ENCODE data around the gene BACH2.
"Not testable (repeated sequence)": the region's sequence is repeated elsewhere in the genome, so short reads cannot be mapped to it uniquely, and the experiment has no call there.

Gene BACH2

GRCh38 chr6:90296341-90297114 lies at the start of gene BACH2:
Gene BACH2, minus strand, starts transcription at chr6:90296843. Its CDS starts 287,999 bp downstream, at chr6:90008844.
- no peak for TF ChIP-seq ZFX (IDR thresholded peaks at IDR 0.05)
- TF ChIP-seq CTCF (conservative IDR thresholded peaks at IDR 0.05): no peak
- no peak within 1 kb of the TSS for H3K27ac ChIP-seq

- H3K27ac ChIP-seq: no peak overlapping the region
- TF ChIP-seq ZFX (IDR thresholded peaks at IDR 0.05) (no peak), CTCF (conservative IDR thresholded peaks at IDR 0.05) (no peak)
Observed at GRCh38 chr6:90343576-90343975, 46.9 kb upstream of the BACH2 start.

GRCh38 chr6:90338409-90338808 lies 41.8 kb upstream of the BACH2 start:
- TF ChIP-seq ZFX (IDR thresholded peaks at IDR 0.05): no peak
- no peak for TF ChIP-seq CTCF (conservative IDR thresholded peaks at IDR 0.05)
- no peak overlapping the region for H3K27ac ChIP-seq

GRCh38 chr6:90336388-90336947 lies 39.8 kb upstream of the BACH2 start:
- TF ChIP-seq ZFX (IDR thresholded peaks at IDR 0.05) (no peak), CTCF (conservative IDR thresholded peaks at IDR 0.05) (no peak)
- H3K27ac ChIP-seq: no peak overlapping the region

GRCh38 chr6:90333928-90334327 lies 37.3 kb upstream of the BACH2 start:
- no peak overlapping the region for H3K27ac ChIP-seq
- TF ChIP-seq CTCF (conservative IDR thresholded peaks at IDR 0.05) (no peak), ZFX (IDR thresholded peaks at IDR 0.05) (no peak)

GRCh38 chr6:90332978-90333543 lies 36.4 kb upstream of the BACH2 start:
- H3K27ac ChIP-seq: not testable (repeated sequence)

- no peak overlapping the region for H3K27ac ChIP-seq
- TF ChIP-seq CTCF (conservative IDR thresholded peaks at IDR 0.05): no peak
- no peak for TF ChIP-seq ZFX (IDR thresholded peaks at IDR 0.05)
Observed at GRCh38 chr6:90329386-90330077, 32.9 kb upstream of the BACH2 start.

Measured in C4-2B (cell line).